ENCODE results near the gene APCDD1.
A peak's percentile ranks its signal among the peaks of the same experiment; 100 is the strongest.

APCDD1 gene

DNA sequence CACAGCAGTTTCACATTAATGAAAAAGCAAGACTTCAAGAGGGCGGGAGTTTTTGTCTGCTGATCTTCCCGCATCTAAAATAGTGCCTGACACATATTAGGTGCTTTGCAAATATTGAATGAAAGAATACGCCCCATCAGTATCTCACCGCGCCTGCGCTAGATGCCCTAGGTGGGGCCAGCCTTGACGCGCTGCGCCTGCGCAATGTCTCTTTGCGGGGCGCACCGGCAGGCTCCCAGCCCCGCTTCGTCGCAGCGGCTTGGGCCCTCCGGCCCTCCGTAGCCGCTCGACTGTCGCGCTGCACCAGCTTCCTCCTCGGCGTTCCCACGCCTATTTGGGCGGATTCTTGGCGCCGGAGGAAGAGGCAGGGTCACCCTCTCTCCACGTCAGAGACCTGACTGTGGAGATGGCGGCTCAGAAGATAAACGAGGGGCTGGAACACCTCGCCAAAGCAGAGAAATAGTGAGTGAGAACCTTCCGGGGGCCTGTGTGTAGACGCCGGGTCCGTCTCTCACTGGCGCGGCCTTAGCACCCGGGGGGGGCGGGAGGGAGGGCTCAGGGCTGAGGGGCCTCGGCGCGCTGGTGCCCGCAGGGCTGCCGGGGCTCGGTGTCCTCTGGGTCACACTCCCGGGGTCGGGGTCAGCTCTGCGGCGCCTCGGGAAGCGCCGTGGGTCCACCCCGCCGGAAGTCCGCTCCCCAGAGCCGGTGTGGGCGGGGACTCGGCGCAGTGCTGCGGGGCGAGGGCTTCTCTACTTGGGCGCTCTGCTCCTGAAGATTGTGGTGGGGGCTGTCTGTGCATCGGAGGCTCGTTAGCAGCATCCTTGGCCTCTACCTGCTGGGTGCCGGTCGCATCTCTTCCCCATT lies 71.5 kb downstream of the APCDD1 start, which contains the start of gene NAPG:
NAPG (plus strand) TSS at position 331 of the 864 bp plus-strand sequence; CDS start at position 407, 76 bp downstream.
- peak within 1 kb of the TSS; percentile 98 for H3K4me3 ChIP-seq (ENCODE audit: low read depth, low read length)
- TF ChIP-seq, protein P1, sequence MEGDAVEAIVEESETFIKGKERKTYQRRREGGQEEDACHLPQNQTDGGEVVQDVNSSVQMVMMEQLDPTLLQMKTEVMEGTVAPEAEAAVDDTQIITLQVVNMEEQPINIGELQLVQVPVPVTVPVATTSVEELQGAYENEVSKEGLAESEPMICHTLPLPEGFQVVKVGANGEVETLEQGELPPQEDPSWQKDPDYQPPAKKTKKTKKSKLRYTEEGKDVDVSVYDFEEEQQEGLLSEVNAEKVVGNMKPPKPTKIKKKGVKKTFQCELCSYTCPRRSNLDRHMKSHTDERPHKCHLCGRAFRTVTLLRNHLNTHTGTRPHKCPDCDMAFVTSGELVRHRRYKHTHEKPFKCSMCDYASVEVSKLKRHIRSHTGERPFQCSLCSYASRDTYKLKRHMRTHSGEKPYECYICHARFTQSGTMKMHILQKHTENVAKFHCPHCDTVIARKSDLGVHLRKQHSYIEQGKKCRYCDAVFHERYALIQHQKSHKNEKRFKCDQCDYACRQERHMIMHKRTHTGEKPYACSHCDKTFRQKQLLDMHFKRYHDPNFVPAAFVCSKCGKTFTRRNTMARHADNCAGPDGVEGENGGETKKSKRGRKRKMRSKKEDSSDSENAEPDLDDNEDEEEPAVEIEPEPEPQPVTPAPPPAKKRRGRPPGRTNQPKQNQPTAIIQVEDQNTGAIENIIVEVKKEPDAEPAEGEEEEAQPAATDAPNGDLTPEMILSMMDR (IDR thresholded peaks at IDR 0.05; ENCODE audit: control insufficient read depth, extremely low read depth, insufficient read depth) = no peak
- DNase-seq (ENCODE audit: low read depth) = peak; percentile 81

DNA sequence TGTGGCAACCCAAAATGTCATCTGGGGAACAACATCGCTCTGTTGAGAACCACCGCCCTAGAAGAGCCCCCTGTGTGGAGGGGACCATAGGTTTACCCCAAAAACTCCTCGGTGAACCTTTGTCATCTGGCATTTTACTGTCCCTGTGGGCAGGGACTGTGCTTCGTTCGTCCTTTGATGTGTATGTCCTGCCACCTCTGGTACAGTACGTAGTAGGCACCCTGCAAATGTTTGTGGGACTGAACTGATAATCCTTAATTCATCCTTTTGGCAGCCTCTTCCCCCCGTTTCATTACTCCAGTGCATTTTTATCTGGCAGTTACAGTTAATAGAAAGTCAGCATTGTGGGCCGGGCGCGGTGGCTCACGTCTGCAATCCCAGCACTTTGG lies 72.1 kb downstream of the APCDD1 start:
- TF ChIP-seq, protein P1 (IDR thresholded peaks at IDR 0.05; ENCODE audit: control insufficient read depth, extremely low read depth, insufficient read depth) = no peak
- no peak for DNase-seq (ENCODE audit: low read depth)
- H3K4me3 ChIP-seq (ENCODE audit: low read depth, low read length) = peak overlapping the region; percentile 98

DNA sequence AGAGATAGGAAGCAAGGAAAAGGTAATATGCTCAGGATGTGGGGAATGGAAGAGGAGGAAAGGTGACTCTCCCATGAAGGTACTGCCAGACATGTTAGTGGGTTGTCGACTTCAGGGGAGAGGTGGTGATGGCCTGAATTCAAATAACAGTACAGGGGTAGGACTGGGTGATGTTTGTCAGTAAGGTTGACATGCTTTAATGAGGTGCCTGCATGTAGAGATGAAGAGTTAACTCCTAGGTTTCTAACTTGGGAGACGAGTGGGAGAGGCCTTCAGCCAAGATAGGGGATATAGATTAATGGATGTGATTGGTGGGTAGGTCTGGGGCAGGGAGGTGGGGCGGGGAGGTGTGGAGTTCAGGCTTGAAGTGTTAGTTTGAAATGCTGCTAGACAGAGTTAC lies 74.0 kb downstream of the APCDD1 start:
- no peak overlapping the region for H3K4me3 ChIP-seq (ENCODE audit: low read depth, low read length)
- no peak for DNase-seq (ENCODE audit: low read depth)
- TF ChIP-seq, protein P1 (IDR thresholded peaks at IDR 0.05; ENCODE audit: control insufficient read depth, extremely low read depth, insufficient read depth) = no peak

DNA sequence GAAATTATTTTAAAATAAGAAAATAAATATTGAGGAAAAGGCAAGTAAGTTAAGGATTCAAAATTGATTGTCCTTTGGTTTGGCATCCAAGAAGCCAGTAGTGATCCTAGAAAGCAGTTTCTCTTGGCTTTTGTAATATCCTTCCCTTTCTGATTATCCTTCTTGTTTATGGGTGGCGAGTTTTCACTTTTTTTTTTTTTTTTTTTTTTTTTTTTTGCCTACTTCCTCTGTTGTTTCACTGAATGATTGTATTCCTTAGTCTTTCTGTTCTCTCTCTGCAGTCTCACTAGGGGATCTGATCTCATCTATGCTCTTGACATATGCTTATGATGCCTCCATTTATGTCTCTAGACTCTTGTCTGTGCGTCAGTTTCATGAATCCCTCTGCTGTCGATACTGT lies 75.6 kb downstream of the APCDD1 start:
- TF ChIP-seq, protein P1 (IDR thresholded peaks at IDR 0.05; ENCODE audit: control insufficient read depth, extremely low read depth, insufficient read depth) = no peak
- H3K4me3 ChIP-seq (ENCODE audit: low read depth, low read length) = no peak overlapping the region
- DNase-seq (ENCODE audit: low read depth) = no peak

DNA sequence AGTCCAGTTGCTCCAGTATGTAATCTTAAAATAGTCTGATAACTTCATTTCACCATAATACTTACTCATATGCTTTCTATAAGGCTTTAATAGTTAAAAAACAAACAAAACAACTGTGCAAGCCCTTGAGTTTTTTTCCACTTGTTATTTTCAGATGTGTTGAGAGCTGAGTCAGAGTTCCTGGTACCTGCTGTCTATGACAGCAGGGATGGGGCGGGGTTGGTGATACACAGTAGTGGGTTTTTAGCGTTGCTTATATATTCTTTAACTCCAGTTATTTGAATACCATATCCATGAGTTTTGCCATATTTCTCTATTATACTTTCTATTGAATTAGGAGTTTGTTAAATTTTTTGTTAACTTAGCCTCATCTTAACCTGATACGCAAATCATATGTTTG lies 76.4 kb downstream of the APCDD1 start:
- no peak overlapping the region for H3K4me3 ChIP-seq (ENCODE audit: low read depth, low read length)
- no peak for DNase-seq (ENCODE audit: low read depth)
- TF ChIP-seq, protein P1 (IDR thresholded peaks at IDR 0.05; ENCODE audit: control insufficient read depth, extremely low read depth, insufficient read depth) = no peak

DNA sequence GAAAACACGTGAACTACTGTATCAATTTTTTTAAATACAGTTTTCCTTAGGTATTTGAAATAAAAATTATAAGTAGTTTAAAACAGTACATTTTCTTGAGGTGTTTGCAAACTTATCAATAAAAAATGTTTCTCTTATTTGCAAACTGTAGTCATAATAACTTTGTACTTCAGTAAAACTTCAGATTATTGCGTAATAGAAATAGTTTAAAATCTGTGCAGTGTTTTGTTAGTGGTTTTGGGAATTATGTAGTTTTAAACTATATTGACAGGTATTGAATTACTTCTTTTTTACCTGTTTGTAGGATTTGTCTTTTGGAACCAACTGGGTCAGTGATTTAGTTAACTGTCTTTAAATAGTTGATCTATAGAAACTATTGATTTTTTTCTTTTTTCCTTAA lies 78.7 kb downstream of the APCDD1 start:
- no peak for DNase-seq (ENCODE audit: low read depth)
- no peak overlapping the region for H3K4me3 ChIP-seq (ENCODE audit: low read depth, low read length)
- TF ChIP-seq, protein P1 (IDR thresholded peaks at IDR 0.05; ENCODE audit: control insufficient read depth, extremely low read depth, insufficient read depth) = no peak
